Right lobe of liver (tissue), 6 donors: Measurements from ENCODE around the gene SFSWAP. TPM values are rescaled to one million over a fixed set of nuclear protein-coding genes. Genes with fewer than 3 reads are reported as not detected.
A peak's percentile ranks its signal among the peaks of the same experiment; 100 is the strongest.

Experiments used
- ATAC-seq, 4 donors: fragments of 200-7000 bp; cut with Tn5 transposase; one replicate each; pipeline ENCODE4 v1.9.1; 2020; ENCODE audit warnings: mild to moderate bottlenecking in 4 of 4, moderate library complexity in 4 of 4
- DNase-seq, 3 donors: peaks; one replicate each; pipeline ENCODE4 v3.0.0-alpha.2; 2020
- H3K27ac ChIP-seq, 3 donors: fragments of 200-600 bp; one replicate each; pipeline ENCODE4 v1.8.0; 2022
- H3K27me3 ChIP-seq, 2 donors: fragments of 200-600 bp; one replicate each; pipeline ENCODE4 v1.8.0; 2022
- H3K36me3 ChIP-seq, 4 donors: fragments of 200-600 bp; sonication (generic) in 1 of 4; one replicate each; pipeline versions ENCODE4 v1.5.1 to v1.8.0; 2017 to 2022; ENCODE audit warnings: control low read depth in 1 of 4
- H3K4me1 ChIP-seq, 4 donors: fragments of 200-600 bp; sonication (generic) in 1 of 4; one replicate each; pipeline versions ENCODE4 v1.5.1 to v1.8.0; 2017 to 2022; ENCODE audit warnings: control low read depth in 1 of 4
- H3K4me3 ChIP-seq, 3 donors: fragments of 200-600 bp; one replicate each; pipeline ENCODE4 v1.8.0; 2022
- H3K9me3 ChIP-seq, 4 donors: fragments of 200-600 bp; sonication (generic) in 1 of 4; one replicate each; pipeline versions ENCODE4 v1.5.1 to v1.8.0; 2017 to 2022; ENCODE audit warnings: control low read depth in 1 of 4
- POLR2A ChIP-seq: fragments of 450-650 bp; IDR thresholded peaks from one replicate; pipeline ENCODE4 v1.6.1; 2017; ENCODE audit warnings: antibody characterized with exemption, mild to moderate bottlenecking
- WGBS: methylation state at CpG from one replicate; pipeline ENCODE4 v1.1.6; 2018; ENCODE audit warnings: low coverage, low lambda C conversion rate; ENCODE audit not compliant: insufficient coverage; ENCODE audit errors: missing lambda C conversion rate; 5-methylcytosine and 5-hydroxymethylcytosine counted together
- intact Hi-C, 2 donors: fragments of 100-400 bp; cut with DNase I; formaldehyde crosslinking; loops; one replicate each; pipeline versions ENCODE4 v1.11.2 to v1.14.1; 2022
- total RNA-seq, 6 experiments: library from RNA; depleted of rRNA in 2 of 6; stranded (reverse); fragments of >200 nt in 2 of 6; fragmentation: NEBNext Ultra II Directional in 3 of 6; extraction: Animal tissue kit (Norgen Biotek cat#: 25700) in 3 of 6; gene quantifications; one replicate each; pipeline versions ENCODE4 v1.1.0 to v1.2.4, GENCODE V29; 2016 to 2023
- TF ChIP-seq, protein P1 (sequence below), 4 donors: fragments of 200-600 bp in 3 of 4; fragments of 450-650 bp in 1 of 4; IDR thresholded peaks; one replicate each; pipeline versions ENCODE4 v1.5.1 to v1.8.0; 2016 to 2022; ENCODE audit warnings: antibody characterized with exemption in 4 of 4, mild to moderate bottlenecking in 2 of 4
- donor health status: DM: no; HTN: yes; CAD: no.
- donor health status: DM: no; HTN: no; CAD: no.
- donor health status: DM: no; HTN: no; CAD: no.
- donor health status: DM: no; HTN: yes; CAD: no.
- donor health status: DM: no; HTN: yes; CAD: no.

SFSWAP gene
- total RNA-seq, 6 experiments from 2014 or later = 9.8 to 20.2 (median 13.1) TPM

GRCh38 chr12:131693149-131693548, 17.7 kb upstream of the SFSWAP start:
- intact Hi-C loops = no loop called here
- WGBS = 46% methylated on average over 4 of the region's 10 CpGs
- Histone ChIP-seq H3K4me3 (no peak overlapping the region), H3K4me1 (no peaks in the 10 kb centered on the region), H3K36me3 (no peaks in the 10 kb centered on the region), H3K27ac (no peak overlapping the region), H3K9me3 (no peaks in the 10 kb centered on the region), H3K27me3 (no peaks in the 10 kb centered on the region)
- ATAC-seq (peak in 1 of 4 donors; percentile 12), DNase-seq (no peak)
- TF ChIP-seq, protein P1, sequence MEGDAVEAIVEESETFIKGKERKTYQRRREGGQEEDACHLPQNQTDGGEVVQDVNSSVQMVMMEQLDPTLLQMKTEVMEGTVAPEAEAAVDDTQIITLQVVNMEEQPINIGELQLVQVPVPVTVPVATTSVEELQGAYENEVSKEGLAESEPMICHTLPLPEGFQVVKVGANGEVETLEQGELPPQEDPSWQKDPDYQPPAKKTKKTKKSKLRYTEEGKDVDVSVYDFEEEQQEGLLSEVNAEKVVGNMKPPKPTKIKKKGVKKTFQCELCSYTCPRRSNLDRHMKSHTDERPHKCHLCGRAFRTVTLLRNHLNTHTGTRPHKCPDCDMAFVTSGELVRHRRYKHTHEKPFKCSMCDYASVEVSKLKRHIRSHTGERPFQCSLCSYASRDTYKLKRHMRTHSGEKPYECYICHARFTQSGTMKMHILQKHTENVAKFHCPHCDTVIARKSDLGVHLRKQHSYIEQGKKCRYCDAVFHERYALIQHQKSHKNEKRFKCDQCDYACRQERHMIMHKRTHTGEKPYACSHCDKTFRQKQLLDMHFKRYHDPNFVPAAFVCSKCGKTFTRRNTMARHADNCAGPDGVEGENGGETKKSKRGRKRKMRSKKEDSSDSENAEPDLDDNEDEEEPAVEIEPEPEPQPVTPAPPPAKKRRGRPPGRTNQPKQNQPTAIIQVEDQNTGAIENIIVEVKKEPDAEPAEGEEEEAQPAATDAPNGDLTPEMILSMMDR (IDR thresholded peaks at IDR 0.05) = no peak
- no peak for TF ChIP-seq POLR2A

DNA sequence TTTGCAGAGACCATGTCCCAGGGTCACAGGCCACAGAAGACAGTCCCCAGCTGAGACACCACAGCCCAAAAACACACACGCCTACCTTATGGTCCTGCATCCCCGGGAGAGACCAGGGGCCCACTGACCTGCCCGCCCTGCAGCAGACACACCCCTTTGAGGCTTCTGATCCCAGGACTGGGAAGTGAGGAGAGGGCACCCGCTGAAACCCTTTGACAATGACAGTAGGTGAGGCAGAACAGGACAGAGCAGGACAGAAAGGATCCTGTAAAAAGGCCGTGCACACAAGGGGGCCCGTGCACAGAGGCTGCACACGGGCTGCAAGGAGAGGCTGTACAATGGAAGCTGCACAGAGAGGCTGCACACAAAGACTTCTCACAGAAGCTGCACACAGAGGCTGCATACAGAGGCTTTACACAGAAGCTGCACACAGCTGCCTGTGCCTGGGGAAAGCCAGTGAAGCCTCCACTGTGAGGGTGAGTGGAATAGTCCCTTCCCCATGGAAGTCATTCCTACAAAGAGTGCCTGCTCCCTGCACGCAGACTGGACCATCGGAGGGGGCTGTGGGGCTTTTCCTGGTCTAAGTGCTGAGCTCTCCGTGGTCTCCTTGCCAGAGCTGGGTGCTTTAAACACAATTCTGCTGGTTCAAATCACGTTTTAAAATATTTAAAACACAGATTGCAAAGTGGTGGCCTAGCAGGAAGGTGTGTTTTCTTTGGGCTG, 16.6 kb upstream of the SFSWAP start:
- no peaks in the 10 kb centered on the region for H3K27me3 ChIP-seq
- TF ChIP-seq, protein P1 (IDR thresholded peaks at IDR 0.05) = no peak
- TF ChIP-seq POLR2A = no peak
- ATAC-seq (no peak), DNase-seq (peak in 1 of 3 donors; percentile 33)
- intact Hi-C loops = no loop called here
- H3K36me3 ChIP-seq = no peaks in the 10 kb centered on the region
- H3K4me1 ChIP-seq = no peaks in the 10 kb centered on the region
- H3K4me3 ChIP-seq = no peak overlapping the region
- no peak overlapping the region for H3K27ac ChIP-seq
- WGBS = 60% methylated on average over 6 of the region's 11 CpGs
- H3K9me3 ChIP-seq = no peaks in the 10 kb centered on the region

GRCh38 chr12:131695968-131696367, 14.9 kb upstream of the SFSWAP start:
- ATAC-seq = no peak
- WGBS = 71% methylated on average over 11 of the region's 16 CpGs
- Histone ChIP-seq H3K9me3 (no peaks in the 10 kb centered on the region), H3K36me3 (no peaks in the 10 kb centered on the region), H3K27ac (no peak overlapping the region), H3K4me3 (no peak overlapping the region), H3K4me1 (no peaks in the 10 kb centered on the region), H3K27me3 (no peaks in the 10 kb centered on the region)
- intact Hi-C loops = no loop called here
- peak in 1 of 3 donors; percentile 30 for DNase-seq
- no peak for TF ChIP-seq POLR2A
- TF ChIP-seq, protein P1 (IDR thresholded peaks at IDR 0.05) = no peak

- no peaks in the 10 kb centered on the region for H3K9me3 ChIP-seq
- no peaks in the 10 kb centered on the region for H3K36me3 ChIP-seq
- DNase-seq = peak in 1 of 3 donors; percentile 25
- WGBS = 83% methylated on average over 5 of the region's 12 CpGs
- ATAC-seq = no peak
- H3K27me3 ChIP-seq = no peaks in the 10 kb centered on the region
- intact Hi-C loops = no loop called here
- no peak overlapping the region for H3K27ac ChIP-seq
- no peak overlapping the region for H3K4me3 ChIP-seq
- no peaks in the 10 kb centered on the region for H3K4me1 ChIP-seq
- TF ChIP-seq, protein P1 (IDR thresholded peaks at IDR 0.05) = no peak
- TF ChIP-seq POLR2A = no peak
Observed at GRCh38 chr12:131698286-131698685, 12.6 kb upstream of the SFSWAP start.
